ENCODE data around the gene USP6NL.

Gene USP6NL

DNA sequence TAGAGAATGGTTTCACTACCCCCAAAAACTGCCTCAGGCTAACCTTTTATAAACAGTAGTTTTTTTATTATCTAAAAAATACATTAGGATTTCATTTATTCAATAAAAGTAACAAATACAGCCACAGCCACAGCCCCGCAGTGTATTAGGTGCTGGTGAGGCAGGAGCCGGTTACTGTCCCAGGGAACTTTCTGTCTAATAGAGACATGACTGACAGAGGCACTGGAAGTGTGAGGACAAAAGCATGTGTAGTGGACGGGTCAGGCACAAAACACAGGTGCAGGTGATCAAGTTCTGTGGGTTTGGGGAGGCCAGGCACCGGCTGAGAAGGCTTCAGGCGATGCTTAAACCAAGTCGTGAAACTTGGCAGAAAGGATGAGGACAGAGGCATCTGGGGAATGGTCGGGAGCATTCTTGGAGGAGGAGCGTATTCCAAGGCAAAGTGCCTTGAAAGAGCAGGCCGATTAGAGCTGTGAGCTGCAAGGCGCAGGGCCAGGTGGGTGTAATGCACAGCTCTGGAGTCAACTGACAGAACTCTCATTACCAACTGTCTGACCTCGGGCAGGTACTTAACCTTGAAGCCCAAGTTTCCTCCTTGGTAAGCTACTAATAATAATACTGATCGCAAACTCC, 138.2 kb downstream of the USP6NL start:
- no peak overlapping the region for H3K27ac ChIP-seq
- H3K36me3 ChIP-seq (ENCODE audit: insufficient read depth) = no peaks in the 10 kb centered on the region
- H3K79me2 ChIP-seq (ENCODE audit: insufficient read depth, low read depth) = no peaks in the 10 kb centered on the region
- no peaks in the 10 kb centered on the region for H3K27me3 ChIP-seq (ENCODE audit: insufficient read depth, low read depth)
- H3K4me1 ChIP-seq (ENCODE audit: low read depth, poor library complexity, severe bottlenecking) = no peaks in the 10 kb centered on the region
- no peak overlapping the region for H3K4me2 ChIP-seq
- no peak overlapping the region for H2AFZ ChIP-seq (ENCODE audit: low read depth)
- no peak overlapping the region for H3K9ac ChIP-seq
- TF ChIP-seq, protein P1, sequence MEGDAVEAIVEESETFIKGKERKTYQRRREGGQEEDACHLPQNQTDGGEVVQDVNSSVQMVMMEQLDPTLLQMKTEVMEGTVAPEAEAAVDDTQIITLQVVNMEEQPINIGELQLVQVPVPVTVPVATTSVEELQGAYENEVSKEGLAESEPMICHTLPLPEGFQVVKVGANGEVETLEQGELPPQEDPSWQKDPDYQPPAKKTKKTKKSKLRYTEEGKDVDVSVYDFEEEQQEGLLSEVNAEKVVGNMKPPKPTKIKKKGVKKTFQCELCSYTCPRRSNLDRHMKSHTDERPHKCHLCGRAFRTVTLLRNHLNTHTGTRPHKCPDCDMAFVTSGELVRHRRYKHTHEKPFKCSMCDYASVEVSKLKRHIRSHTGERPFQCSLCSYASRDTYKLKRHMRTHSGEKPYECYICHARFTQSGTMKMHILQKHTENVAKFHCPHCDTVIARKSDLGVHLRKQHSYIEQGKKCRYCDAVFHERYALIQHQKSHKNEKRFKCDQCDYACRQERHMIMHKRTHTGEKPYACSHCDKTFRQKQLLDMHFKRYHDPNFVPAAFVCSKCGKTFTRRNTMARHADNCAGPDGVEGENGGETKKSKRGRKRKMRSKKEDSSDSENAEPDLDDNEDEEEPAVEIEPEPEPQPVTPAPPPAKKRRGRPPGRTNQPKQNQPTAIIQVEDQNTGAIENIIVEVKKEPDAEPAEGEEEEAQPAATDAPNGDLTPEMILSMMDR (conservative IDR thresholded peaks at IDR 0.05; ENCODE audit: low read depth, low read length) = no peak
- H4K20me1 ChIP-seq (ENCODE audit: insufficient read depth) = no peaks in the 10 kb centered on the region
- H3K4me3 ChIP-seq (IDR thresholded peaks at IDR 0.05; ENCODE audit: insufficient read depth, low read depth, low read length) = no peak overlapping the region

DNA sequence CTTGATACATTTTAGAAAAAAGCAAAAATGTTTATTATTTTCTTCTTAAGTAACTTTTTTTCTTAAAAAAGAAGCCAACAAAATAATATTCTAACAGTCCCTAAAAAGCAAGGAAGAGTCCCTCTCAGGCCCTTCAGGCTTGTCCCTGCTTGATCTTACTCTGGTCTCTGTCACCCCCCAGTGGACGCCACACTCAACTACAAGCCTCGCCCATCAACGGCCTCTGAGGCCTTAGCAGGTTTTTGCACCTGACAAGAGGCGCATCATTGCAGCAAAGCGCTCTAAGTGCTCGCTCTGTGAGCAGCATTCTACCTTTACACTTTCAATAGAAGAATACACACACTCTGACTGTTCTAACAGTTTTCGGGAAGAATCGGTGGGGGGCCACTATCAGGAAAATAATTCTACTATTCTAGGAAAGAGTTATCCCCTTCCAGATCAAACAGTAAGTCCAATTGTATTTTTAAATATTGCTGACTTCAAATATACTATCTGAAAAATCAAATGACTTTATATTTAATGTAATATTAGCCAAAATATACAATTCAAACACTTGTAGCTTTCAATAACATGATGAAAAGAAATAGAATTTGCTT, 139.2 kb downstream of the USP6NL start:
- no peak overlapping the region for H3K27ac ChIP-seq
- H3K27me3 ChIP-seq (ENCODE audit: insufficient read depth, low read depth) = no peaks in the 10 kb centered on the region
- no peak overlapping the region for H3K9ac ChIP-seq
- no peak overlapping the region for H2AFZ ChIP-seq (ENCODE audit: low read depth)
- no peak overlapping the region for H3K4me3 ChIP-seq (IDR thresholded peaks at IDR 0.05; ENCODE audit: insufficient read depth, low read depth, low read length)
- H3K36me3 ChIP-seq (ENCODE audit: insufficient read depth) = no peaks in the 10 kb centered on the region
- H3K79me2 ChIP-seq (ENCODE audit: insufficient read depth, low read depth) = no peaks in the 10 kb centered on the region
- no peaks in the 10 kb centered on the region for H4K20me1 ChIP-seq (ENCODE audit: insufficient read depth)
- H3K4me1 ChIP-seq (ENCODE audit: low read depth, poor library complexity, severe bottlenecking) = no peaks in the 10 kb centered on the region
- TF ChIP-seq, protein P1 (conservative IDR thresholded peaks at IDR 0.05; ENCODE audit: low read depth, low read length) = peak; percentile 98
- no peak overlapping the region for H3K4me2 ChIP-seq

DNA sequence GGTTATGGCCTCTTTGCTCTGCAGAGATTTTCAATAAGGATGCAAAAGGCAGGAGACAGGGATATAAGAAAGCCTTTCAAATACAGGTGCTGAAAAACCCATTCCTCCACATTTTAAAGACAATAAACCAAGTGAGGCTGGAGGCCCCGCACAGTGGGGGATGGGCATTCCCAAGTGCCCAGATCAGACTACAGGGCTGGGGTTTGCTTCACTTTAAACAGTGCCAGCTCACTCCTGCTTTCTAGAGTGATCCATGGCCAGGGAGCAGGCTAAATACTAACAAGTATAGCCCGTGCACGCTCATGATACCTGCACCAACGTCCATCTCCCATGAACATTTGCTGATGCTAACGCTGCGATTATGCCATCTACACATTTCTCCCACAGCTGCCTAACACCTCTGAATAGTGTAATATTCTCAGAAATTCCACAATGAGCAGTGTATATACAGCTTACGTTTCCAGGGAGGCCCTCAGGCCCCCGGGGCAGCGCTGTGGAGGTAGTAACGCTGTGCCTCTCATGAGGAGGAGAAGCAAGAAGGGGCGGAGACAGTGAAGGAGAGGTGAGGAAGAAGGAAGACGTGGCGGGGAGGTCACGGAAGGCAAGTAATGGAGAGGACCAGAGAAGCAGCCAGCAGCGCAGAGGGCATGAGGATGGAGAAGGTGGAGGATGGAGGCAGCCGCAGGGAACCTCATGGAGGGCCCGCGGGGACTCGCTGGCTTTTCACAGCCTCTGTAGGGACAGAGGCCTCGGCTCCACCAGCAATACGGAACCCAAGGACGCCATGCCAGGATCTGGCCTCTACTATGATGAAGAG, 141.7 kb downstream of the USP6NL start:
- Histone ChIP-seq H3K27me3 (ENCODE audit: insufficient read depth, low read depth) (no peaks in the 10 kb centered on the region), H4K20me1 (ENCODE audit: insufficient read depth) (no peaks in the 10 kb centered on the region), H3K9ac (no peak overlapping the region), H3K36me3 (ENCODE audit: insufficient read depth) (no peaks in the 10 kb centered on the region), H3K4me3 (IDR thresholded peaks at IDR 0.05; ENCODE audit: insufficient read depth, low read depth, low read length) (no peak overlapping the region), H3K4me2 (no peak overlapping the region), H3K4me1 (ENCODE audit: low read depth, poor library complexity, severe bottlenecking) (no peaks in the 10 kb centered on the region), H3K79me2 (ENCODE audit: insufficient read depth, low read depth) (no peaks in the 10 kb centered on the region), H2AFZ (ENCODE audit: low read depth) (no peak overlapping the region), H3K27ac (no peak overlapping the region)
- TF ChIP-seq, protein P1 (conservative IDR thresholded peaks at IDR 0.05; ENCODE audit: low read depth, low read length) = no peak

DNA sequence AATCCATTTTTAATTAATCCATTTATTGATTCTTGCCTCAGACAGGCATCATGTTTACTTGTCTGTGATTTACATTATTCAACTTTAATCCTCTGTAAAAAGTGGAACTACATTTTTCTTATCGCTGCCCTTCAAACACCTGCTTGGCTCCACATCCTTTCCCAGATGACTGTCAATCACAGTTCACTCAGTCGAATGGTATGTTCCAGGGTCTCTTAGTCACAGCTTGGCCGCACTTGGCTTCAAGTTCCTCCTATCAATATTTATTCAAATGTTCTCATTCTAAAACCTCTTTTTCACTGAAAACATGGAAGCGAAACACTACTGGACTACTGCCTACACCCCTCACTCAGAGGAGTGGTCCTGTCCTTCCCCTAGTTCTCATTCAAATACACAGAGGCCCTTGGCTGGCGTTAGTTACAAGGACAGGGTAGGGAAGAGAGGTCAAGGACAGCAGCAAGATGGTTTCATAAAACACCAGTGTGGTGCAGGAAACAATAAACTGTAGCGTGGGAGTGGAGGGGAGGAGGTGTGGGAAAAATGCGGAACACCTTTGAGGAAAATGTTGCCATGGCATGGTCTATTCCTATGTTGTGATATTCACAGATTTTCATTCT, 143.2 kb downstream of the USP6NL start:
- no peaks in the 10 kb centered on the region for H3K27me3 ChIP-seq (ENCODE audit: insufficient read depth, low read depth)
- no peak overlapping the region for H3K4me3 ChIP-seq (IDR thresholded peaks at IDR 0.05; ENCODE audit: insufficient read depth, low read depth, low read length)
- H3K79me2 ChIP-seq (ENCODE audit: insufficient read depth, low read depth) = no peaks in the 10 kb centered on the region
- H4K20me1 ChIP-seq (ENCODE audit: insufficient read depth) = no peaks in the 10 kb centered on the region
- TF ChIP-seq, protein P1 (conservative IDR thresholded peaks at IDR 0.05; ENCODE audit: low read depth, low read length) = no peak
- no peaks in the 10 kb centered on the region for H3K4me1 ChIP-seq (ENCODE audit: low read depth, poor library complexity, severe bottlenecking)
- H3K9ac ChIP-seq = no peak overlapping the region
- no peak overlapping the region for H2AFZ ChIP-seq (ENCODE audit: low read depth)
- no peak overlapping the region for H3K4me2 ChIP-seq
- H3K36me3 ChIP-seq (ENCODE audit: insufficient read depth) = no peaks in the 10 kb centered on the region
- no peak overlapping the region for H3K27ac ChIP-seq

All from KMS-11 (cell line).